CD14-positive monocyte (primary cell): Measurements from ENCODE around the gene SPTLC2. TPM values are rescaled to one million over a fixed set of nuclear protein-coding genes. Genes with fewer than 3 reads are reported as not detected.

Experiments used
- DNase-seq, 3 donors: peaks; one replicate each; pipeline ENCODE4 v3.0.0-alpha.2; 2011 to 2022
- H2AFZ ChIP-seq: 2 replicates; pipeline ENCODE4 v1.6.0; 2012; ENCODE audit warnings: mild to moderate bottlenecking, low read depth, low read length, inconsistent platforms; ENCODE audit not compliant: insufficient read depth, poor library complexity, severe bottlenecking
- H3K27ac ChIP-seq, 2 donors: 1 replicate in 1 of 2; 2 replicates in 1 of 2; pipeline ENCODE4 v1.5.1; 2012 to 2013; ENCODE audit warnings: low read length in 2 of 2, control low read depth in 1 of 2, inconsistent platforms in 1 of 2, low read depth in 1 of 2, mild to moderate bottlenecking in 1 of 2
- H3K27me3 ChIP-seq, 2 donors: one replicate each; pipeline versions ENCODE4 v1.6.0 to v1.6.1; 2011 to 2013; ENCODE audit warnings: low read length in 2 of 2; ENCODE audit not compliant: control insufficient read depth in 2 of 2, insufficient read depth in 2 of 2
- H3K36me3 ChIP-seq, 2 donors: replicated peaks in 1 of 2; 1 replicate in 1 of 2; 2 replicates in 1 of 2; pipeline versions ENCODE4 v1.5.1 to v1.6.1; 2012 to 2013; ENCODE audit warnings: low read length in 2 of 2, control low read depth in 1 of 2, inconsistent platforms in 1 of 2, mild to moderate bottlenecking in 1 of 2; ENCODE audit not compliant: insufficient read depth in 2 of 2, control insufficient read depth in 1 of 2
- H3K4me1 ChIP-seq, 2 donors: 1 replicate in 1 of 2; 2 replicates in 1 of 2; pipeline versions ENCODE4 v1.5.1 to v1.6.1; 2012 to 2013; ENCODE audit warnings: low read length in 2 of 2, control low read depth in 1 of 2, inconsistent platforms in 1 of 2, mild to moderate bottlenecking in 1 of 2, moderate library complexity in 1 of 2; ENCODE audit not compliant: insufficient read depth in 2 of 2, control insufficient read depth in 1 of 2
- H3K4me2 ChIP-seq: replicated peaks from 2 replicates; pipeline ENCODE3; 2012; ENCODE audit warnings: low read length, moderate library complexity, mild to moderate bottlenecking; ENCODE audit not compliant: poor library complexity, severe bottlenecking; ENCODE audit errors: extremely low read depth
- H3K4me3 ChIP-seq, 3 experiments: fragments of 200-600 bp in 1 of 3; sonication (generic) in 1 of 3; replicated peaks in 1 of 3; 1 replicate in 2 of 3; 2 replicates in 1 of 3; pipeline ENCODE4 v1.5.1; 2011 to 2013; ENCODE audit warnings: low read length in 3 of 3, mild to moderate bottlenecking in 3 of 3, control low read depth in 2 of 3, low read depth in 2 of 3, inconsistent platforms in 1 of 3, moderate library complexity in 1 of 3
- H3K79me2 ChIP-seq: 2 replicates; pipeline ENCODE4 v1.6.0; 2012; ENCODE audit warnings: mild to moderate bottlenecking, control low read depth, inconsistent platforms, low read length, moderate library complexity; ENCODE audit not compliant: insufficient read depth
- H3K9ac ChIP-seq: 2 replicates; pipeline ENCODE4 v1.6.0; 2017; ENCODE audit warnings: low read length, mild to moderate bottlenecking; ENCODE audit not compliant: insufficient read depth, poor library complexity, severe bottlenecking
- H3K9me3 ChIP-seq, 2 donors: replicated peaks in 1 of 2; 1 replicate in 1 of 2; 2 replicates in 1 of 2; pipeline versions ENCODE4 v1.5.1 to v1.6.1; 2012 to 2013; ENCODE audit warnings: low read length in 2 of 2, control low read depth in 1 of 2; ENCODE audit not compliant: control insufficient read depth in 1 of 2, insufficient read depth in 1 of 2
- H4K20me1 ChIP-seq: 2 replicates; pipeline ENCODE4 v1.6.0; 2012; ENCODE audit warnings: mild to moderate bottlenecking, low read length, control low read depth, moderate library complexity; ENCODE audit not compliant: insufficient read depth
- H3K27ac Mint-ChIP-seq, 7 donors: one replicate each; pipeline ENCODE4 v1.8.0; 2020; ENCODE audit warnings: mild to moderate bottlenecking in 7 of 7, mixed read lengths in 7 of 7, moderate library complexity in 6 of 7, inconsistent platforms in 2 of 7
- H3K27me3 Mint-ChIP-seq, 3 donors: one replicate each; pipeline ENCODE4 v1.8.0; 2021 to 2022; ENCODE audit warnings: low read depth in 3 of 3, mild to moderate bottlenecking in 3 of 3, mixed read lengths in 3 of 3, moderate library complexity in 3 of 3, inconsistent platforms in 1 of 3
- H3K36me3 Mint-ChIP-seq, 2 donors: one replicate each; pipeline ENCODE4 v1.8.0; 2020; ENCODE audit warnings: mixed read lengths in 2 of 2, inconsistent platforms in 1 of 2, mild to moderate bottlenecking in 1 of 2
- H3K4me1 Mint-ChIP-seq: one replicate; pipeline ENCODE4 v1.8.0; 2020; ENCODE audit warnings: mild to moderate bottlenecking, mixed read lengths
- H3K4me3 Mint-ChIP-seq, 2 donors: one replicate each; pipeline ENCODE4 v1.8.0; 2020; ENCODE audit warnings: mild to moderate bottlenecking in 2 of 2, mixed read lengths in 2 of 2, moderate library complexity in 1 of 2
- H3K9me3 Mint-ChIP-seq, 7 donors: one replicate each; pipeline ENCODE4 v1.8.0; 2020 to 2022; ENCODE audit warnings: mixed read lengths in 7 of 7, mild to moderate bottlenecking in 6 of 7, moderate library complexity in 6 of 7, inconsistent platforms in 2 of 7
- WGBS: methylation state at CpG from one replicate; pipeline ENCODE4 v1.1.5; 2013; ENCODE audit warnings: missing lambda C conversion rate; ENCODE audit not compliant: insufficient coverage; 5-methylcytosine and 5-hydroxymethylcytosine counted together
- intact Hi-C, 2 donors: fragments of 100-400 bp; cut with micrococcal nuclease; formaldehyde crosslinking; loops; one replicate each; pipeline versions ENCODE4 v1.15.0 to v1.15.1; 2023
- polyA plus RNA-seq, 3 donors: library from polyadenylated mRNA; depleted of rRNA in 1 of 3; unstranded in 2 of 3; stranded (reverse) in 1 of 3; fragments of 300-500 nt in 2 of 3; fragments of >200 nt in 1 of 3; fragmentation: Illumina TruSeq in 2 of 3; gene quantifications; 1 replicate in 2 of 3; 2 replicates in 1 of 3; pipeline ENCODE4 v1.2.3, GENCODE V29; 2012 to 2021
- TF ChIP-seq, protein P1 (sequence below): fragments of 200-600 bp; IDR thresholded peaks from one replicate; pipeline ENCODE4 v1.8.0; 2022; ENCODE audit warnings: antibody characterized with exemption, mild to moderate bottlenecking

SPTLC2 gene
- polyA plus RNA-seq, 3 donors, result 38.1 to 81.9 (median 73.1) TPM

DNA sequence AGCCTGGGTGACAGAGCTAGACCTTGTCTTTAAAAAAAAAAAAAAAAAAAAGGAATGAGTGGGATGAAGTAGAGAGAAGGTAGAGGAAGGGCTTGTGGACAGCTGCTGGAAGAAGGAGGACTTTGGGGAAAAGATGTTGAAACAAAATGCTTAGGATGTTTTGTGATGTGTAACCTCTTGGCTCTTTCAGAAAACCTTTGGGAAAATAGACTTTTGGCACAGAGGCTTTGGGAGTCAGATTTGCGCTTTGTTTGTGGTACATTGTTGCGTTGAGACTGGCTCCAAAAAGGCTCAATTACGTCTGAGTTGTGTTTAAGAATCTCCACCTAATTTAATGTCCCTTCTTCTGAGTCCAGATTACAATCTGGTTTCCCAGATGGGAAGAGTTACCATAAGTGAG lies 32.9 kb upstream of the SPTLC2 start:
- H2AFZ ChIP-seq, result no peak overlapping the region

DNA sequence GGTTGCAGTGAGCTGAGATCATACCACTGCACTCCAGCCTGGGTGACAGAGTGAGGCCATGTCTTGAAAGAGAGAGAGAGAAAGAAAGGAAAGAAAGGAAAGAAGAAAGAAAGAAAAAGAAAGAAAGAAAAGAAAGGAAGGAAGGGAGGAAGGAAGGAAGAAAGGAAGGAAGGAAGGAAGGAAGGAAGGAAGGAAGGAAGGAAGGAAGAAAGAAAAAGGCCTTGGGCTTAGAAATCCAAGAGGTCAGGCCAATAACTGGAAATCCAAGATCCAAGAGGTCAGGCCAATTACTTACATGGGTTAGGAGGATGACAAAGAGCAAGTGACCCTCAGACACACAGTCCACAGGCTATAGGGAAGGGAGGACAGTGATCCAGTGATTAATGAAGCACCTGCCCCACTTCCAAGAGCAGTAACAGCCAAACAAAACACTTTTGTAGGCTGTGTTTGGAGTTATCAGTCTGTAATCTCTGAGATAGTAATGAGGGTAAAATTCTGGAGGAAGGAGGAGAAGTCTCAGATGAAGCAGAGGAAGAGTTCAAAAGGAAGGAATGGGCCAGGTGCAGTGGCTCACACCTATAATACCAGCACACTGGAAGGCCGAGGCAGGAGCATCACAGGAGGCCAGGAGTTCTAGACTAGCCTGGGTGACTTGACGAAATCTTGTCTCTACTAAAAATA lies 32.2 kb upstream of the SPTLC2 start:
- TF ChIP-seq, protein P1, sequence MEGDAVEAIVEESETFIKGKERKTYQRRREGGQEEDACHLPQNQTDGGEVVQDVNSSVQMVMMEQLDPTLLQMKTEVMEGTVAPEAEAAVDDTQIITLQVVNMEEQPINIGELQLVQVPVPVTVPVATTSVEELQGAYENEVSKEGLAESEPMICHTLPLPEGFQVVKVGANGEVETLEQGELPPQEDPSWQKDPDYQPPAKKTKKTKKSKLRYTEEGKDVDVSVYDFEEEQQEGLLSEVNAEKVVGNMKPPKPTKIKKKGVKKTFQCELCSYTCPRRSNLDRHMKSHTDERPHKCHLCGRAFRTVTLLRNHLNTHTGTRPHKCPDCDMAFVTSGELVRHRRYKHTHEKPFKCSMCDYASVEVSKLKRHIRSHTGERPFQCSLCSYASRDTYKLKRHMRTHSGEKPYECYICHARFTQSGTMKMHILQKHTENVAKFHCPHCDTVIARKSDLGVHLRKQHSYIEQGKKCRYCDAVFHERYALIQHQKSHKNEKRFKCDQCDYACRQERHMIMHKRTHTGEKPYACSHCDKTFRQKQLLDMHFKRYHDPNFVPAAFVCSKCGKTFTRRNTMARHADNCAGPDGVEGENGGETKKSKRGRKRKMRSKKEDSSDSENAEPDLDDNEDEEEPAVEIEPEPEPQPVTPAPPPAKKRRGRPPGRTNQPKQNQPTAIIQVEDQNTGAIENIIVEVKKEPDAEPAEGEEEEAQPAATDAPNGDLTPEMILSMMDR, result no peak
- no CpG with 5 or more reads among the region's 2 CpGs for WGBS
- Histone ChIP-seq H3K4me2 (no peak overlapping the region), H3K36me3 (no peaks in the 10 kb centered on the region), H2AFZ (no peak overlapping the region), H3K4me1 (peaks cover 5 to 6% of the 10 kb centered on the region in 2 donors), H3K9me3 (peaks cover 0 to 3% of the 10 kb centered on the region in 2 donors), H3K27ac (no peak overlapping the region), H4K20me1 (no peaks in the 10 kb centered on the region), H3K9ac (no peak overlapping the region), H3K79me2 (no peaks in the 10 kb centered on the region), H3K27me3 (no peaks in the 10 kb centered on the region), H3K4me3 (no peak overlapping the region)
- intact Hi-C loops, result no loop called here
- Mint-ChIP-seq H3K27ac (no peak overlapping the region), H3K4me3 (no peak overlapping the region), H3K9me3 (peaks cover 0 to 4% (median 2%) of the 10 kb centered on the region in 7 donors), H3K36me3 (no peaks in the 10 kb centered on the region), H3K27me3 (peaks cover 0 to 3% (median 2%) of the 10 kb centered on the region in 3 donors), H3K4me1 (peaks cover 12% of the 10 kb centered on the region)
- DNase-seq, result no peak

More for the DNA sequence above, 32.9 kb upstream of the SPTLC2 start:
- Mint-ChIP-seq H3K36me3 (no peaks in the 10 kb centered on the region), H3K4me1 (peaks cover 18% of the 10 kb centered on the region), H3K4me3 (no peak overlapping the region), H3K27me3 (peaks cover 0 to 3% (median 2%) of the 10 kb centered on the region in 3 donors), H3K9me3 (peaks cover 0 to 4% (median 2%) of the 10 kb centered on the region in 7 donors), H3K27ac (no peak overlapping the region)
- WGBS, result 100% methylated on average over 1 of the region's 3 CpGs
- Histone ChIP-seq H3K9me3 (peaks cover 0 to 3% of the 10 kb centered on the region in 2 donors), H3K27me3 (no peaks in the 10 kb centered on the region), H3K4me3 (no peak overlapping the region), H4K20me1 (no peaks in the 10 kb centered on the region), H3K79me2 (no peaks in the 10 kb centered on the region), H3K4me1 (peaks cover 12 to 13% of the 10 kb centered on the region in 2 donors), H3K36me3 (no peaks in the 10 kb centered on the region), H3K9ac (no peak overlapping the region), H3K27ac (no peak overlapping the region), H3K4me2 (no peak overlapping the region)
- TF ChIP-seq, protein P1, result no peak
- no peak for DNase-seq
- intact Hi-C loops, result no loop called here
